K562 (cell line): Measurements from ENCODE around the gene PTHLH.

Experiments used
- MED1 ChIP-seq: sonication (generic); formaldehyde crosslinking; IDR thresholded peaks from 2 replicates; pipeline ENCODE4 v1.8.1; 2023; ENCODE audit warnings: missing genetic modification reagents, borderline replicate concordance
- POLR2AphosphoS5 ChIP-seq: IDR thresholded peaks from 2 replicates; pipeline ENCODE4 v1.6.1; 2011; ENCODE audit warnings: mild to moderate bottlenecking, low read depth, low read length, moderate library complexity; ENCODE audit not compliant: control insufficient read depth, insufficient read depth
- PTBP1 ChIP-seq: fragments of 200-400 bp; formaldehyde crosslinking; IDR thresholded peaks from 2 replicates; pipeline ENCODE4 v1.6.1; 2017; ENCODE audit warnings: low read depth, low read length
- RBM15 ChIP-seq: fragments of 200-400 bp; formaldehyde crosslinking; IDR thresholded peaks from 2 replicates; pipeline ENCODE4 v1.6.1; 2018; ENCODE audit warnings: mild to moderate bottlenecking, low read length, moderate library complexity; ENCODE audit not compliant: insufficient read depth
- TEAD4 ChIP-seq, 2 experiments: sonication (generic) in 1 of 2; formaldehyde crosslinking in 1 of 2; IDR thresholded peaks; 2 replicates each; pipeline versions ENCODE4 v1.6.1 to v1.8.0; 2012 to 2022; ENCODE audit warnings: borderline replicate concordance in 1 of 2, inconsistent platforms in 1 of 2, low read length in 1 of 2, mild to moderate bottlenecking in 1 of 2, missing genetic modification reagents in 1 of 2
- TRIM24 ChIP-seq, 2 experiments: fragments of 450-650 bp; IDR thresholded peaks; 2 replicates each; pipeline ENCODE4 v1.6.1; 2016
- ZNF311 ChIP-seq: fragments of 250-450 bp; sonication (Bioruptor Pico); IDR thresholded peaks from 2 replicates; pipeline ENCODE4 v1.4.0; 2020; ENCODE audit warnings: mild to moderate bottlenecking, moderate library complexity
- ZNF384 ChIP-seq: IDR thresholded peaks from 2 replicates; pipeline ENCODE4 v1.6.1; 2012; ENCODE audit warnings: low read depth, low read length, improper control_type of control experiment
- TF ChIP-seq, protein P1 (sequence below): IDR thresholded peaks from 2 replicates; pipeline ENCODE4 v1.6.1; 2016; ENCODE audit warnings: missing genetic modification characterization, missing compliant biosample characterization
- TF ChIP-seq, protein P2 (sequence below): IDR thresholded peaks from 2 replicates; pipeline ENCODE4 v1.6.1; 2014; ENCODE audit warnings: antibody characterized with exemption

DNA sequence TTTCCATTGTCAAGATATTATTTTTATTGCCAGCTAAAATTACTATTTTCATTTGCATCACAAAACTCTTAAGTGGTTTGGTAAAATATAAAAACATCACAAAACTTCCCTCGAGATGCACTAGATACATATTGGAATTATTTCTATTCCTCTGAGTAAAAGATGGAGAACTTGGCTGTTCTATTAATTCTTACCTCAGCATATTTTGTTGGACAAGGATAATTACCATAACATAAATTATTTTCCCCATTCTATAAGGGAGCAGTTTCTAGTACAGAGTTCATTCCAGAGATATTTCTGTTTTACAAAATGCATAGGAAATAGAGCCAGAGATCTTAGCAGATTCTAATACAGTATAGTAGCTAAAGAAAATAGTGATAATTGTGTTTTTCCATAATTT, 42.6 kb upstream of the PTHLH start:
- TF ChIP-seq TRIM24 (IDR thresholded peaks at IDR 0.05) (no peak), POLR2AphosphoS5 (no peak), MED1 (no peak), RBM15 (no peak), TEAD4 (IDR thresholded peaks at IDR 0.05; ENCODE audit: low read length) (no peak), TEAD4 (CRISPR knock-in tag; IDR thresholded peaks at IDR 0.05; ENCODE audit: borderline replicate concordance) (no peak), ZNF311 (CRISPR knock-in tag) (no peak), ZNF384 (no peak), PTBP1 (no peak)
- TF ChIP-seq, protein P1, sequence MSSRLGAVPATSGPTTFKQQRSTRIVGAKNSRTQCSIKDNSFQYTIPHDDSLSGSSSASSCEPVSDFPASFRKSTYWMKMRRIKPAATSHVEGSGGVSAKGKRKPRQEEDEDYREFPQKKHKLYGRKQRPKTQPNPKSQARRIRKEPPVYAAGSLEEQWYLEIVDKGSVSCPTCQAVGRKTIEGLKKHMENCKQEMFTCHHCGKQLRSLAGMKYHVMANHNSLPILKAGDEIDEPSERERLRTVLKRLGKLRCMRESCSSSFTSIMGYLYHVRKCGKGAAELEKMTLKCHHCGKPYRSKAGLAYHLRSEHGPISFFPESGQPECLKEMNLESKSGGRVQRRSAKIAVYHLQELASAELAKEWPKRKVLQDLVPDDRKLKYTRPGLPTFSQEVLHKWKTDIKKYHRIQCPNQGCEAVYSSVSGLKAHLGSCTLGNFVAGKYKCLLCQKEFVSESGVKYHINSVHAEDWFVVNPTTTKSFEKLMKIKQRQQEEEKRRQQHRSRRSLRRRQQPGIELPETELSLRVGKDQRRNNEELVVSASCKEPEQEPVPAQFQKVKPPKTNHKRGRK (tag): no peak
- TF ChIP-seq, protein P2, sequence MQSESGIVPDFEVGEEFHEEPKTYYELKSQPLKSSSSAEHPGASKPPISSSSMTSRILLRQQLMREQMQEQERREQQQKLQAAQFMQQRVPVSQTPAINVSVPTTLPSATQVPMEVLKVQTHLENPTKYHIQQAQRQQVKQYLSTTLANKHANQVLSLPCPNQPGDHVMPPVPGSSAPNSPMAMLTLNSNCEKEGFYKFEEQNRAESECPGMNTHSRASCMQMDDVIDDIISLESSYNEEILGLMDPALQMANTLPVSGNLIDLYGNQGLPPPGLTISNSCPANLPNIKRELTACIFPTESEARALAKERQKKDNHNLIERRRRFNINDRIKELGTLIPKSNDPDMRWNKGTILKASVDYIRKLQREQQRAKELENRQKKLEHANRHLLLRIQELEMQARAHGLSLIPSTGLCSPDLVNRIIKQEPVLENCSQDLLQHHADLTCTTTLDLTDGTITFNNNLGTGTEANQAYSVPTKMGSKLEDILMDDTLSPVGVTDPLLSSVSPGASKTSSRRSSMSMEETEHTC: no peak
